Right kidney (tissue), 9 donors: ENCODE data around the gene MCM9.

ENCODE experiments used
- DNase-seq: peaks from one replicate; pipeline ENCODE4 v3.0.0-alpha.2; 2016
- long read RNA-seq, 8 donors: transcript quantifications; one replicate each; lab custom pipeline, GENCODE V29; 2026

MCM9 gene
- long read RNA-seq, donor 1, full-length matches to known transcripts, result 1 of 1 reads
- long read RNA-seq, donor 1, partial matches to known transcripts, result 0 of 1 reads
- long read RNA-seq, donor 1, other reads (novel, unspliced or antisense), result 0 of 1 reads
- long read RNA-seq, donor 2, full-length matches to known transcripts, result 1 of 1 reads
- long read RNA-seq, donor 2, partial matches to known transcripts, result 0 of 1 reads
- long read RNA-seq, donor 2, other reads (novel, unspliced or antisense), result 0 of 1 reads
- long read RNA-seq, donor 3, partial matches to known transcripts, result 0 of 1 reads
- long read RNA-seq, donor 3, other reads (novel, unspliced or antisense), result 0 of 1 reads
- long read RNA-seq, donor 4, partial matches to known transcripts, result 0 of 2 reads
- long read RNA-seq, donor 4, other reads (novel, unspliced or antisense), result 0 of 2 reads
- long read RNA-seq, donor 5, result 0 reads
- long read RNA-seq, donor 6, full-length matches to known transcripts, result 3 of 3 reads
- long read RNA-seq, donor 6, partial matches to known transcripts, result 0 of 3 reads
- long read RNA-seq, donor 6, other reads (novel, unspliced or antisense), result 0 of 3 reads
- long read RNA-seq, donor 7, partial matches to known transcripts, result 0 of 1 reads
- long read RNA-seq, donor 7, other reads (novel, unspliced or antisense), result 0 of 1 reads
- long read RNA-seq, donor 8, result 0 reads

GRCh38 chr6:118934461-118935330 lies at the start of gene MCM9:
Gene MCM9, minus strand, starts transcription at chr6:118935159. Its CDS starts 3,436 bp downstream, at chr6:118931723.
- DNase-seq, result peak; percentile 94

- no peak for DNase-seq
Observed at GRCh38 chr6:118984342-118984741, 49.4 kb upstream of the MCM9 start.

GRCh38 chr6:118982575-118982911 lies 47.6 kb upstream of the MCM9 start:
- DNase-seq, result no peak

- no peak for DNase-seq
Observed at GRCh38 chr6:118981884-118982574, 47.1 kb upstream of the MCM9 start.

- no peak for DNase-seq
Observed at GRCh38 chr6:118980063-118980462, 45.1 kb upstream of the MCM9 start.

- no peak for DNase-seq
Observed at GRCh38 chr6:118974790-118975189, 39.8 kb upstream of the MCM9 start.

GRCh38 chr6:118971682-118972081 lies 36.7 kb upstream of the MCM9 start:
- DNase-seq, result no peak

- DNase-seq, result no peak
Observed at GRCh38 chr6:118970866-118971265, 35.9 kb upstream of the MCM9 start.

GRCh38 chr6:118968416-118968815 lies 33.5 kb upstream of the MCM9 start:
- DNase-seq, result peak; percentile 5

- no peak for DNase-seq
Observed at GRCh38 chr6:118967239-118967638, 32.3 kb upstream of the MCM9 start.

GRCh38 chr6:118965843-118966370 lies 30.9 kb upstream of the MCM9 start:
- no peak for DNase-seq

GRCh38 chr6:118965371-118965770 lies 30.4 kb upstream of the MCM9 start:
- DNase-seq, result no peak

- no peak for DNase-seq
Observed at GRCh38 chr6:118963003-118963402, 28.0 kb upstream of the MCM9 start.

- no peak for DNase-seq
Observed at GRCh38 chr6:118959903-118960302, 24.9 kb upstream of the MCM9 start.

- no peak for DNase-seq
Observed at GRCh38 chr6:118953391-118953790, 18.4 kb upstream of the MCM9 start.

GRCh38 chr6:118952683-118953082 lies 17.7 kb upstream of the MCM9 start:
- no peak for DNase-seq

- DNase-seq, result no peak
Observed at GRCh38 chr6:118945217-118945616, 10.3 kb upstream of the MCM9 start.

GRCh38 chr6:118940770-118941169 lies 5.8 kb upstream of the MCM9 start:
- DNase-seq, result no peak

- no peak for DNase-seq
Observed at GRCh38 chr6:118939683-118940082, 4.7 kb upstream of the MCM9 start.

- no peak for DNase-seq
Observed at GRCh38 chr6:118935978-118936703, 1.2 kb upstream of the MCM9 start.

- DNase-seq, result no peak
Observed at GRCh38 chr6:118935331-118935668, 341 bp upstream of the MCM9 start.
